A549 (cell line): ENCODE measurements around the gene PRPS1. TPM values are rescaled to one million over a fixed set of nuclear protein-coding genes. Genes with fewer than 3 reads are reported as not detected.

Source experiments
- ATAC-seq, 2 experiments: fragments of 200-7000 bp in 1 of 2; fragments of >200 bp in 1 of 2; cut with Nextera tagmentation in 1 of 2; cut with Tn5 transposase in 1 of 2; 3 replicates each; pipeline versions ENCODE4 v1.8.0 to v1.9.1; 2018 to 2020; ENCODE audit warnings: mild to moderate bottlenecking in 1 of 2, moderate library complexity in 1 of 2
- CTCF ChIA-PET: fragments of 300-600 bp; sonication (Branson Sonifier 250); formaldehyde crosslinking; extraction: SDS; loops from one replicate; lab custom pipeline; 2021; ENCODE audit warnings: antibody characterized with exemption, inconsistent platforms; lab: Yijun Ruan, JAX
- POLR2A ChIA-PET: fragments of 350-600 bp; formaldehyde crosslinking; extraction: SDS; loops from one replicate; lab custom pipeline; 2021; ENCODE audit warnings: antibody characterized with exemption, inconsistent platforms; lab: Yijun Ruan, JAX
- DNase-seq, 2 experiments: peaks; one replicate each; pipeline versions ENCODE4 v3.0.0 to v3.0.0-alpha.2; 2011 to 2016; ENCODE audit warnings: low read depth in 1 of 2, low spot score in 1 of 2
- FAIRE-seq: peaks from 2 replicates; lab custom pipeline; 2011; peaks lifted over from hg19 to GRCh38; lab: Jason Lieb, UNC
- H3K27ac ChIP-seq, 2 experiments: fragments of >200 bp; sonication (Bioruptor Twin); formaldehyde crosslinking; 3 replicates each; pipeline ENCODE4 v1.5.1; 2016 to 2017
- H3K4me1 ChIP-seq: fragments of >200 bp; sonication (Bioruptor Twin); formaldehyde crosslinking; 3 replicates; pipeline ENCODE4 v1.6.1; 2016
- H3K4me2 ChIP-seq: fragments of >200 bp; sonication (Bioruptor Twin); formaldehyde crosslinking; 3 replicates; pipeline ENCODE4 v1.6.1; 2016
- H3K4me3 ChIP-seq: fragments of >200 bp; sonication (Bioruptor Twin); formaldehyde crosslinking; 3 replicates; pipeline ENCODE4 v1.5.1; 2016
- H3K9me3 ChIP-seq: fragments of >200 bp; sonication (Bioruptor Twin); formaldehyde crosslinking; 3 replicates; pipeline ENCODE4 v1.6.1; 2016
- BHLHE40 ChIP-seq: IDR thresholded peaks from 2 replicates; pipeline ENCODE4 v1.6.1; 2012; ENCODE audit warnings: low read depth, low read length, inconsistent platforms
- E2F6 ChIP-seq: IDR thresholded peaks from 2 replicates; pipeline ENCODE4 v1.6.1; 2012; ENCODE audit warnings: low read depth, borderline replicate concordance
- EHF ChIP-seq: fragments of 250-450 bp; sonication (Bioruptor Pico); IDR thresholded peaks from 2 replicates; pipeline ENCODE4 v1.5.0; 2020; ENCODE audit warnings: mild to moderate bottlenecking
- EHMT2 ChIP-seq: fragments of 200-600 bp; sonication (generic); IDR thresholded peaks from 2 replicates; pipeline ENCODE4 v1.6.1; 2016; ENCODE audit warnings: antibody characterized with exemption, low read depth, mild to moderate bottlenecking, moderate library complexity
- ESRRA ChIP-seq: fragments of 150-350 bp; IDR thresholded peaks from 2 replicates; pipeline ENCODE4 v1.6.1; 2014; ENCODE audit warnings: mild to moderate bottlenecking, low read length, borderline replicate concordance
- GATA3 ChIP-seq: IDR thresholded peaks from 2 replicates; pipeline ENCODE4 v1.6.1; 2012; ENCODE audit warnings: borderline replicate concordance
- HDAC2 ChIP-seq: fragments of 200-600 bp; sonication (generic); IDR thresholded peaks from 2 replicates; pipeline ENCODE4 v1.6.1; 2016
- HES2 ChIP-seq: fragments of >200 bp; sonication (Bioruptor Twin); formaldehyde crosslinking; IDR thresholded peaks from 2 replicates; pipeline ENCODE4 v1.6.1; 2016
- HOXA7 ChIP-seq: fragments of 250-450 bp; sonication (Bioruptor Pico); IDR thresholded peaks from 2 replicates; pipeline ENCODE4 v1.5.0; 2020; ENCODE audit warnings: mild to moderate bottlenecking, moderate library complexity
- KDM1A ChIP-seq: fragments of 200-600 bp; sonication (generic); IDR thresholded peaks from 2 replicates; pipeline ENCODE4 v1.6.1; 2016; ENCODE audit warnings: low read depth, mild to moderate bottlenecking
- MAFK ChIP-seq: fragments of 450-650 bp; IDR thresholded peaks from 2 replicates; pipeline ENCODE4 v1.6.1; 2014; ENCODE audit not compliant: partially characterized antibody
- MAX ChIP-seq: IDR thresholded peaks from 2 replicates; pipeline ENCODE4 v1.6.1; 2012
- NFE2L2 ChIP-seq: fragments of 150-350 bp; conservative IDR thresholded peaks from 2 replicates; pipeline ENCODE4 v1.6.1; 2014; ENCODE audit warnings: low read length
- PBX3 ChIP-seq: IDR thresholded peaks from 2 replicates; pipeline ENCODE4 v1.6.1; 2012
- RNF2 ChIP-seq: fragments of 200-600 bp; sonication (generic); IDR thresholded peaks from 2 replicates; pipeline ENCODE4 v1.6.1; 2016; ENCODE audit warnings: low read depth, mild to moderate bottlenecking, antibody characterized with exemption, moderate library complexity, borderline replicate concordance
- TFCP2L1 ChIP-seq: fragments of 250-450 bp; sonication (Bioruptor Pico); IDR thresholded peaks from 2 replicates; pipeline ENCODE4 v1.5.0; 2021; ENCODE audit warnings: mild to moderate bottlenecking
- USF2 ChIP-seq: fragments of 450-650 bp; IDR thresholded peaks from 2 replicates; pipeline ENCODE4 v1.6.1; 2014; ENCODE audit warnings: antibody characterized with exemption
- WGBS: methylation state at CpG from one replicate; pipeline ENCODE4 v1.1.6; 2017; ENCODE audit errors: missing lambda C conversion rate; 5-methylcytosine and 5-hydroxymethylcytosine counted together
- polyA plus RNA-seq, 4 experiments: library from polyadenylated mRNA; depleted of rRNA in 3 of 4; stranded (reverse); fragments of >200 nt; fragmentation: RNase III in 1 of 4; extraction: RNeasy Plus Mini Kit Qiagen cat#74134 plus additional on column Dnase treatment in 1 of 4; gene quantifications; 2 replicates in 3 of 4; 3 replicates in 1 of 4; pipeline ENCODE4 v1.2.3, GENCODE V29; 2011 to 2017
- TF ChIP-seq, protein P1 (sequence below): fragments of 250-450 bp; sonication (Bioruptor Pico); IDR thresholded peaks from 2 replicates; pipeline ENCODE4 v1.5.0; 2021; ENCODE audit warnings: mild to moderate bottlenecking, moderate library complexity, borderline replicate concordance
- TF ChIP-seq, protein P2 (sequence below): fragments of >200 bp; sonication (Bioruptor Twin); formaldehyde crosslinking; IDR thresholded peaks from 3 replicates; pipeline ENCODE4 v1.6.1; 2016

Gene PRPS1
- polyA plus RNA-seq, 2 of the 4 experiments (the other 2 are of a cell fraction): 121 to 140 TPM

DNA sequence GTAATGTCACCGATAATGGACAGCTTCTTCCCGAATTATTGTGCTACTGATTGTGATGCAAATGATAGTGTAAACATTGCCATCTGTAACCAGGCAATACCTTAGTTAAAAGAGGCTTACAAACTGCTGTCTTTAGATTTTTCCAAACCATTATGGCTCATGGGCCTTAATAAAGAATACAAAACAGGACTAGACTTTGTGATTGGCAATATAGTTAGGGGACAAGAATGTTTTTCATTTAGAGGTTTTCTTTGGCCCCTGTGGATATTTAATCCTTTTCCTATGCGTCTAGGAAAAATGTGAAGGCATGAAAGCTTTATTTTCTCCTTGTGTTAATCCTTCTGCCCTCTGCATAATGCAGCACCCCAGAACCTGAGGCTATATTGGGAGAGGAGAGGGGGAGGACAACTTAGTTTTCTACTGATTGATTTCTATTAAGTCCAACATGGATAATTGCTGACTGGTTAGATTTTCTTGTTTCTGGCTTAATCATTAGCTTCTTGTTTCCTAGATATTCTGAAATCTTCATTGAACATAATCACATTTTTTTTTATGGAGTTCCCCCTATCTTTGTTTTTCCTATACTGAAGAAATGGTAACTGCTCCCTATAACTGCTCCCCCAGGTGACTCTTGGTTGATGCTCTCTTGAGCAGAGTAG, 1.9 kb downstream of the PRPS1 start:
- TF ChIP-seq, protein P1, sequence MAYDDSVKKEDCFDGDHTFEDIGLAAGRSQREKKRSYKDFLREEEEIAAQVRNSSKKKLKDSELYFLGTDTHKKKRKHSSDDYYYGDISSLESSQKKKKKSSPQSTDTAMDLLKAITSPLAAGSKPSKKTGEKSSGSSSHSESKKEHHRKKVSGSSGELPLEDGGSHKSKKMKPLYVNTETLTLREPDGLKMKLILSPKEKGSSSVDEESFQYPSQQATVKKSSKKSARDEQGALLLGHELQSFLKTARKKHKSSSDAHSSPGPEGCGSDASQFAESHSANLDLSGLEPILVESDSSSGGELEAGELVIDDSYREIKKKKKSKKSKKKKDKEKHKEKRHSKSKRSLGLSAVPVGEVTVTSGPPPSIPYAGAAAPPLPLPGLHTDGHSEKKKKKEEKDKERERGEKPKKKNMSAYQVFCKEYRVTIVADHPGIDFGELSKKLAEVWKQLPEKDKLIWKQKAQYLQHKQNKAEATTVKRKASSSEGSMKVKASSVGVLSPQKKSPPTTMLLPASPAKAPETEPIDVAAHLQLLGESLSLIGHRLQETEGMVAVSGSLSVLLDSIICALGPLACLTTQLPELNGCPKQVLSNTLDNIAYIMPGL (CRISPR knock-in tag): no peak
- peak; percentile 86 for TF ChIP-seq MAFK
- peaks cover 26% of the 10 kb centered on the region for H3K4me1 ChIP-seq
- ATAC-seq: no peak
- 35% methylated on average over 3 of the region's 3 CpGs for WGBS
- POLR2A ChIA-PET: no interaction called here
- peak; percentile 68 for FAIRE-seq
- H3K4me3 ChIP-seq: peak overlapping the region; percentile 92; the same call in 2 of the 3 replicates
- H3K9me3 ChIP-seq: no peaks in the 10 kb centered on the region
- CTCF ChIA-PET: interaction anchor here (0.6 to 4.3 kb wide), 6 partner anchors 12 to 605 kb away, joined by 3 to 23 read pairs (median 4); no protein-coding TSS in a partner anchor
- peak overlapping the region; percentile 85 for H3K4me2 ChIP-seq
- no peak for DNase-seq
- peak overlapping the region in 1 of 2 experiments; percentile 15; a peak in 1 of 6 replicates for H3K27ac ChIP-seq

DNA sequence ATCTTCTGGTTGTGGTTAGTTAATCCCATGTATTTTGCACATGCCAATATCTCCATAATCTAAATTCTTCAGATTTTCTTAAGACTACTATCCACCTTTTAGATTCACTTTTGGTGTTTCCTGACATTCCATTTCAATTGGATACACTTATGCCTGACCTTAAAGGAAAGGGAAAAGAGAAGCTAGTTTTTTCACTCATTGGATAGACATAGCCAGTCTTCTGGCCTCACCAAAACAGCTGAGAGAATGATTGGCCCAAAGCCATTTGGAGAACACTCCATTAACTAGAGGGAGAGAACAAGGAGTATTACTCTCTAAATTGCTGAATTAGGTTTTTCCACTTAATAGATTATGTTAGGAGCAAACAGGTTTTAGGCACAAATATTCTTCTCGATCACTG, 4.0 kb downstream of the PRPS1 start:
- POLR2A ChIA-PET: no interaction called here
- CTCF ChIA-PET: interaction anchor here (1.2 to 2.5 kb wide), 4 partner anchors 10 to 143 kb away, joined by 3 to 7 read pairs (median 4); partner anchors contain the start of gene TSC22D3
- ATAC-seq: no peak
- WGBS: 89% methylated on average over 1 of the region's 1 CpG
- TF ChIP-seq E2F6 (no peak), HDAC2 (no peak), PBX3 (no peak), TFCP2L1 (CRISPR knock-in tag) (no peak), MAX (no peak), EHMT2 (no peak), NFE2L2 (no peak), USF2 (no peak), GATA3 (no peak), HES2 (no peak), ESRRA (no peak), EHF (no peak), HOXA7 (CRISPR knock-in tag) (no peak), KDM1A (no peak), BHLHE40 (no peak), RNF2 (no peak)
- TF ChIP-seq, protein P2, sequence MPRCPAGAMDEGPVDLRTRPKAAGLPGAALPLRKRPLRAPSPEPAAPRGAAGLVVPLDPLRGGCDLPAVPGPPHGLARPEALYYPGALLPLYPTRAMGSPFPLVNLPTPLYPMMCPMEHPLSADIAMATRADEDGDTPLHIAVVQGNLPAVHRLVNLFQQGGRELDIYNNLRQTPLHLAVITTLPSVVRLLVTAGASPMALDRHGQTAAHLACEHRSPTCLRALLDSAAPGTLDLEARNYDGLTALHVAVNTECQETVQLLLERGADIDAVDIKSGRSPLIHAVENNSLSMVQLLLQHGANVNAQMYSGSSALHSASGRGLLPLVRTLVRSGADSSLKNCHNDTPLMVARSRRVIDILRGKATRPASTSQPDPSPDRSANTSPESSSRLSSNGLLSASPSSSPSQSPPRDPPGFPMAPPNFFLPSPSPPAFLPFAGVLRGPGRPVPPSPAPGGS: no peak
- Histone ChIP-seq H3K4me3 (no peak overlapping the region), H3K27ac (no peak overlapping the region), H3K4me1 (peaks cover 18% of the 10 kb centered on the region), H3K9me3 (no peaks in the 10 kb centered on the region), H3K4me2 (no peak overlapping the region)
- no peak for FAIRE-seq
- DNase-seq: no peak
